ENCODE measurements around the gene DCDC2B.

Gene DCDC2B

DNA sequence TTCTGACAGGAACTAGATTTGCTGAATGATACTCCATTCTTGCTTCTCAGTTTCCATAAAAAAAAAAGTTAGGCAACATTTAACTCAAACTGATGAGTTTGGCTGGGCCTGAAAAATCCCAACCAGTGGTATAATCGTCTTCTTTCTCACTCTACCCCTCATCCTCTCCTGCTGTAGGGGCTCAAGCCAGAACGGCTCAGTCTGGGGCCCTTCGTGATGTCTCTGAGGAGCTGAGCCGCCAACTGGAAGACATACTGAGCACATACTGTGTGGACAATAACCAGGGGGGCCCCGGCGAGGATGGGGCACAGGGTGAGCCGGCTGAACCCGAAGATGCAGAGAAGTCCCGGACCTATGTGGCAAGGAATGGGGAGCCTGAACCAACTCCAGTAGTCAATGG is 27.8 kb upstream of the DCDC2B start:
- H3K4me3 ChIP-seq (ENCODE audit: low read depth, low read length): peak overlapping the region; percentile 72; the same call in 1 of the 2 replicates

DNA sequence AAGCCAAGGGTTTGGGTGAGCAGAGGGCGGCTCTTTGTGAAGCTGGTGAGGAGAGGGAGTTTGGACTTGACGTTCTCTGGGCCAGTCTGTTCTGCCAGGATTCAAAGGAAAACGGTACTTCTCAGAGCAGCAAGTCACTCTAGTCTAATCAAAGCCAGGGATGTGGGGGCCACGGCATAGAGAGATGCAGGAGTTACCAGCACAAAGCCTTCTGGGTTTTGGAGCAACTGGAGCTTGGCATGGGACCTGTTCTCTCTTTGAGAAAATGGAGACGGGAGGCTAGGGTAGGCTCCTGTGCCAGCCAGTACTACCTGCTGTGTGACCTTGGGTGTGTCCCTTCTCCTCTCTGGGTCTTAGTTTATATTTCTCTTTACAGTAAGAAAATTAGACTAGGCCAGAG is 27.3 kb upstream of the DCDC2B start:
- Histone ChIP-seq H3K4me3 (ENCODE audit: low read depth, low read length) (no peak overlapping the region), H3K9ac (ENCODE audit: low read depth, low read length) (no peak overlapping the region), H3K36me3 (ENCODE audit: control insufficient read depth, insufficient read depth, low read length) (peaks cover 52% of the 10 kb centered on the region), H3K9me3 (ENCODE audit: control insufficient read depth, insufficient read depth, low read length) (no peaks in the 10 kb centered on the region), H3K27me3 (ENCODE audit: control insufficient read depth, insufficient read depth, low read length) (no peaks in the 10 kb centered on the region), H3K27ac (ENCODE audit: low read depth, low read length) (no peak overlapping the region), H3K4me1 (ENCODE audit: control insufficient read depth, insufficient read depth, low read length) (peaks cover 19% of the 10 kb centered on the region)

More for the DNA sequence above, 27.8 kb upstream of the DCDC2B start:
- Histone ChIP-seq H3K9ac (ENCODE audit: low read depth, low read length) (no peak overlapping the region), H3K9me3 (ENCODE audit: control insufficient read depth, insufficient read depth, low read length) (no peaks in the 10 kb centered on the region), H3K27me3 (ENCODE audit: control insufficient read depth, insufficient read depth, low read length) (no peaks in the 10 kb centered on the region), H3K4me1 (ENCODE audit: control insufficient read depth, insufficient read depth, low read length) (peaks cover 19% of the 10 kb centered on the region), H3K27ac (ENCODE audit: low read depth, low read length) (no peak overlapping the region), H3K36me3 (ENCODE audit: control insufficient read depth, insufficient read depth, low read length) (peaks cover 47% of the 10 kb centered on the region)

DNA sequence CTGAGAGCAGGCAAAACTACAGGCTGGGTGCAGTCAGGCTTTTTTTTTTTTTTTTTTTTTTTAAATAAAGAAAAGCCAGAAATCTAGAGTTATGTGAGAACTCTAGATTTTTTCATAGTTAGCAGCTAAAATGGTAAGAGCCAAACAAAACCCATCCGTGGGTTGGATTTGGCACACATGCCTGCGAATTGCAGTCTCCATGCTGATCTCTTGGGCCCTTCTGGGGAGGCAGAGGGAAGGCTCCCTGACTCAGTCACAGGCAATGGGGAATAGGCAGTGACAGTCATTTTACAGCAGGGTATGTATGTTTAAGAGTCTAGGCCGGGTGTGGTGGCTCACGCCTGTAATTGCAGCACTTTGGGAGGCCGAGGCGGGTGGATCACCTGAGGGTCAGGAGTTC is 26.8 kb upstream of the DCDC2B start:
- no peaks in the 10 kb centered on the region for H3K27me3 ChIP-seq (ENCODE audit: control insufficient read depth, insufficient read depth, low read length)
- H3K9ac ChIP-seq (ENCODE audit: low read depth, low read length): no peak overlapping the region
- no peak overlapping the region for H3K4me3 ChIP-seq (ENCODE audit: low read depth, low read length)
- H3K4me1 ChIP-seq (ENCODE audit: control insufficient read depth, insufficient read depth, low read length): peaks cover 19% of the 10 kb centered on the region
- H3K36me3 ChIP-seq (ENCODE audit: control insufficient read depth, insufficient read depth, low read length): peaks cover 57% of the 10 kb centered on the region
- no peaks in the 10 kb centered on the region for H3K9me3 ChIP-seq (ENCODE audit: control insufficient read depth, insufficient read depth, low read length)
- no peak overlapping the region for H3K27ac ChIP-seq (ENCODE audit: low read depth, low read length)

DNA sequence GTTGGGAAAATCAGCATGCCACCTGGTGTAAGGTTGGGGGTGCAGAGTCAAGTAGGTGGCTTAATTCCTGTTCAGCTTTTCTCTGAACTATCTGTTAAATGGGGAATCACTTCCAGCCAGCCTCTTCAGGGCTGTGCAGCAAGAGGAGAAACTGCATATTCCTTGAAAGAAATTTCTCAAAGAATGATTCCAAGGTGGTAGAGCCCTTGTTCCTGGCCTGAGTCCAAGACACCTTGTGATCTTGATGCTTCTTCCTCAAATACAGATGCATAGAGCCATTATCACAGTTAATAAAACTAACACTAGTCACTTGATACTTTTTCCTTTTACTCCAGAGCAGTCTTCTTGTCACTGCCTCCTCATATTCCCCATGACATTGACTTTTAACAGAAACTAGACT is 24.2 kb upstream of the DCDC2B start:
- Histone ChIP-seq H3K27me3 (ENCODE audit: control insufficient read depth, insufficient read depth, low read length) (no peaks in the 10 kb centered on the region), H3K36me3 (ENCODE audit: control insufficient read depth, insufficient read depth, low read length) (peaks cover 82% of the 10 kb centered on the region), H3K9ac (ENCODE audit: low read depth, low read length) (no peak overlapping the region), H3K4me3 (ENCODE audit: low read depth, low read length) (no peak overlapping the region), H3K27ac (ENCODE audit: low read depth, low read length) (no peak overlapping the region), H3K4me1 (ENCODE audit: control insufficient read depth, insufficient read depth, low read length) (peaks cover 4% of the 10 kb centered on the region; the same call in 1 of the 2 replicates), H3K9me3 (ENCODE audit: control insufficient read depth, insufficient read depth, low read length) (no peaks in the 10 kb centered on the region)

DNA sequence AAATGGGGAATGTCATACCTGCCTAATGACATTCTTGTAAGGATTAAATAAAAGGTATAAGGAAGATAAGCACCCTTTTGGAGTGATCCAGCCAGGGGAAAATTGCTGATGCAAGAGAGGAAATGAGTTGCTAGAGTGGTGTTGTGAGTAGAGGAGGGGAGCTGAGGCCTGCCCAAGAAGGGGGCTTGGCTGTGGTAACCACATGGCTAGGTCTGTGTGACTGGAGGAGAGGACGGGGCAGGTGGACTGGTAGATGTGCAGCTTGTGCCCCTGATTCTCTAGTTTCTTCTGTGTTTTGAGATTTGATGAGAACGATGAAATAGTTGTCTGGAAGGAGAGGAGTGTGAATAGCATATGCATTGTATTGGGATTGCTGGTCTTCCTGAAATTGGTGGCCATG is 22.8 kb upstream of the DCDC2B start:
- no peak overlapping the region for H3K4me3 ChIP-seq (ENCODE audit: low read depth, low read length)
- H3K36me3 ChIP-seq (ENCODE audit: control insufficient read depth, insufficient read depth, low read length): peaks cover 91% of the 10 kb centered on the region
- H3K9me3 ChIP-seq (ENCODE audit: control insufficient read depth, insufficient read depth, low read length): no peaks in the 10 kb centered on the region
- H3K27me3 ChIP-seq (ENCODE audit: control insufficient read depth, insufficient read depth, low read length): no peaks in the 10 kb centered on the region
- H3K9ac ChIP-seq (ENCODE audit: low read depth, low read length): no peak overlapping the region
- H3K4me1 ChIP-seq (ENCODE audit: control insufficient read depth, insufficient read depth, low read length): no peaks in the 10 kb centered on the region
- H3K27ac ChIP-seq (ENCODE audit: low read depth, low read length): no peak overlapping the region

DNA sequence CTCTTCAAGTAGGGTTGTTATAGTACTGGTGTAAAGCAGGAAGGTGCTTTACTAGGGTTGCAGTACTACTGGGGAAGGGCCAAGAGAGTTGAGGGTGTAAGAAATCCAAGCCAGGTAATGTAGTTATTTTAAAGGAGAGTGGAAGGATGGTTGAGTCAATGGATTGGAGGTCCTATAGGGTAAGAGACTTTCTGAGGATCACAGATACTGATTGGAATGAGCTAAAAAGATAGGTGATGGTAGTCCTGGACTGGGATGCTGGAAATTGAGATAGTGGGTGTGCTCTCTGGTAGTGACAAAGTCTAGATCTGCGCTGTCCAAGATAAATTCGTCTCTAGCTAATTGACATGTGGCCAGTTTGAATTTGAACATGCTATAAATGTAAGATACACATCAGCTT is 22.4 kb upstream of the DCDC2B start:
- no peak overlapping the region for H3K27ac ChIP-seq (ENCODE audit: low read depth, low read length)
- H3K9ac ChIP-seq (ENCODE audit: low read depth, low read length): no peak overlapping the region; the same call in 1 of the 2 replicates
- no peak overlapping the region for H3K4me3 ChIP-seq (ENCODE audit: low read depth, low read length)
- H3K36me3 ChIP-seq (ENCODE audit: control insufficient read depth, insufficient read depth, low read length): peaks cover 91% of the 10 kb centered on the region
- H3K9me3 ChIP-seq (ENCODE audit: control insufficient read depth, insufficient read depth, low read length): no peaks in the 10 kb centered on the region
- no peaks in the 10 kb centered on the region for H3K27me3 ChIP-seq (ENCODE audit: control insufficient read depth, insufficient read depth, low read length)
- no peaks in the 10 kb centered on the region for H3K4me1 ChIP-seq (ENCODE audit: control insufficient read depth, insufficient read depth, low read length)

DNA sequence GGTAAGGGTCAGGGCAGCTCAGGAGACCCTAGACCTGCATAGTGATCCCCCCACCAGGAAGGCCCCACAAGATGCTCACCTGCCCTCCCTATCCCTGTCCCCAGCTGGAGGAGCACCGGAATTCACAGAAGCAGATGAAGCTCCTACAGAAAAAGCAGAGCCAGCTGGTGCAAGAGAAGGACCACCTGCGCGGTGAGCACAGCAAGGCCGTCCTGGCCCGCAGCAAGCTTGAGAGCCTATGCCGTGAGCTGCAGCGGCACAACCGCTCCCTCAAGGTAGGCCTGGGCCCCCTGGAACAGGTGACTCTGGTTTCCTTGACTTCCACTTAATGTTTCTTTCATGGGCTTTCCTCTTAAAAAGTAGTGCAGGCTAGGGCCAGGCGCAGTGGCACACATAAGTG is 21.0 kb upstream of the DCDC2B start:
- Histone ChIP-seq H3K27ac (ENCODE audit: low read depth, low read length) (no peak overlapping the region), H3K9ac (ENCODE audit: low read depth, low read length) (no peak overlapping the region), H3K36me3 (ENCODE audit: control insufficient read depth, insufficient read depth, low read length) (peaks cover 91% of the 10 kb centered on the region), H3K4me1 (ENCODE audit: control insufficient read depth, insufficient read depth, low read length) (no peaks in the 10 kb centered on the region), H3K27me3 (ENCODE audit: control insufficient read depth, insufficient read depth, low read length) (no peaks in the 10 kb centered on the region), H3K9me3 (ENCODE audit: control insufficient read depth, insufficient read depth, low read length) (no peaks in the 10 kb centered on the region), H3K4me3 (ENCODE audit: low read depth, low read length) (no peak overlapping the region)

DNA sequence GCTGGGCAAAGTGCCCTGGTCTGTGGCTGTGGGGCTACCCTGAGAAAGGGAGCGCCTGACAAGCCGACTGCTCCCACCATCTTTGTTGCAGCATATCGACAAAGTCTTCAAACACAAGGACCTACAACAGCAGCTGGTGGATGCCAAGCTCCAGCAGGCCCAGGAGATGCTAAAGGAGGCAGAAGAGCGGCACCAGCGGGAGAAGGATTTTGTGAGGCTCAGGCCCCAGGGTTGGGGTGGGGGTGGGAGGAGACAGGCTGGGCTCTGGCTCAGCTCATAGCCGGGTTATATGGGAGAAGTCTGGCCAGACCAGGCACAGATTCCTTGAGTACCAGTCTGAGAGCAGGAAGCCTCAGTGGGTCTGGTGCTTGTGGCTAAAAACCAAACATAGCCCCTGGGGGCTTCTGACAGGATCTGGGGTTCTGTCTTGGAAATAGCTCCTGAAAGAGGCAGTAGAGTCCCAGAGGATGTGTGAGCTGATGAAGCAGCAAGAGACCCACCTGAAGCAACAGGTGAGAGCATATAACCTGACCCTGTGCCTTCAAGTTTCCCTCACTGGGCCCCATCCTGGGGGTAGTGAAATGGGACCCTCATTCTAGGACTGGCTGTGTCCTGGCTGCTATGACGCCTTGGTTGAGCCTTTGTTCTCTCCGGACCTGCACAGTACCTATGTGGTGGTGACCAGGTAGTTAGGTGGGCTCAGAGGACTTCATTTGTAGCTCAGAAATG is 16.5 kb upstream of the DCDC2B start:
- Histone ChIP-seq H3K4me3 (ENCODE audit: low read depth, low read length) (no peak overlapping the region), H3K27me3 (ENCODE audit: control insufficient read depth, insufficient read depth, low read length) (no peaks in the 10 kb centered on the region), H3K27ac (ENCODE audit: low read depth, low read length) (no peak overlapping the region), H3K9me3 (ENCODE audit: control insufficient read depth, insufficient read depth, low read length) (no peaks in the 10 kb centered on the region), H3K4me1 (ENCODE audit: control insufficient read depth, insufficient read depth, low read length) (no peaks in the 10 kb centered on the region), H3K36me3 (ENCODE audit: control insufficient read depth, insufficient read depth, low read length) (peaks cover 100% of the 10 kb centered on the region), H3K9ac (ENCODE audit: low read depth, low read length) (no peak overlapping the region)

DNA sequence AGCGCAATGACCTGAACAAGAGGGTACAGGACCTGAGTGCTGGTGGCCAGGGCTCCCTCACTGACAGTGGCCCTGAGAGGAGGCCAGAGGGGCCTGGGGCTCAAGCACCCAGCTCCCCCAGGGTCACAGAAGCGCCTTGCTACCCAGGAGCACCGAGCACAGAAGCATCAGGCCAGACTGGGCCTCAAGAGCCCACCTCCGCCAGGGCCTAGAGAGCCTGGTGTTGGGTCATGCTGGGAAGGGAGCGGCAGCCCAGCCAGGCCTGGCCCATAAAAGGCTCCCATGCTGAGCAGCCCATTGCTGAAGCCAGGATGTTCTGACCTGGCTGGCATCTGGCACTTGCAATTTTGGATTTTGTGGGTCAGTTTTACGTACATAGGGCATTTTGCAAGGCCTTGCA is 13.9 kb upstream of the DCDC2B start:
- Histone ChIP-seq H3K4me1 (ENCODE audit: control insufficient read depth, insufficient read depth, low read length) (peaks cover 16% of the 10 kb centered on the region), H3K27me3 (ENCODE audit: control insufficient read depth, insufficient read depth, low read length) (no peaks in the 10 kb centered on the region), H3K9me3 (ENCODE audit: control insufficient read depth, insufficient read depth, low read length) (no peaks in the 10 kb centered on the region), H3K27ac (ENCODE audit: low read depth, low read length) (no peak overlapping the region), H3K4me3 (ENCODE audit: low read depth, low read length) (no peak overlapping the region), H3K9ac (ENCODE audit: low read depth, low read length) (no peak overlapping the region), H3K36me3 (ENCODE audit: control insufficient read depth, insufficient read depth, low read length) (peaks cover 85% of the 10 kb centered on the region)

DNA sequence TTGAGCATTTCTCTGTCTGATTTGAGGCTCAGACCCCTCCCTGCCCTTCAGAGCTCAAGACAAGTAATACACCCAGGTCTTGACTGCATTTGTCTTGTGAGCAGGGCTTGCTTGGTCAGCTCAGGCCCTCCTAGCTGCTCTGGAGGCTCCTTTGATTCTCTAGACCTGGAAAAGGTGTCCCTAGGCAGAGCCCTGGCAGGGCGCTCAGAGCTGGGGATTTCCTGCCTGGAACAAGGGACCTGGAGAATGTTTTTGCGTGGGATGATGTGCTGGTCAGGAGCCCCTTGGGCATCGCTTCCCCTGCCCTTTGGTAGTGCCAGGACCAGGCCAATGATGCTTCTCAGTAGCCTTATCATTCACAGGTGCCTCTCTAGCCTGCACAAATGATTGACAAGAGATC is 13.4 kb upstream of the DCDC2B start:
- no peaks in the 10 kb centered on the region for H3K9me3 ChIP-seq (ENCODE audit: control insufficient read depth, insufficient read depth, low read length)
- H3K4me1 ChIP-seq (ENCODE audit: control insufficient read depth, insufficient read depth, low read length): peaks cover 18% of the 10 kb centered on the region
- H3K27me3 ChIP-seq (ENCODE audit: control insufficient read depth, insufficient read depth, low read length): no peaks in the 10 kb centered on the region
- H3K27ac ChIP-seq (ENCODE audit: low read depth, low read length): no peak overlapping the region
- peaks cover 80% of the 10 kb centered on the region for H3K36me3 ChIP-seq (ENCODE audit: control insufficient read depth, insufficient read depth, low read length)
- H3K4me3 ChIP-seq (ENCODE audit: low read depth, low read length): no peak overlapping the region
- no peak overlapping the region for H3K9ac ChIP-seq (ENCODE audit: low read depth, low read length)

DNA sequence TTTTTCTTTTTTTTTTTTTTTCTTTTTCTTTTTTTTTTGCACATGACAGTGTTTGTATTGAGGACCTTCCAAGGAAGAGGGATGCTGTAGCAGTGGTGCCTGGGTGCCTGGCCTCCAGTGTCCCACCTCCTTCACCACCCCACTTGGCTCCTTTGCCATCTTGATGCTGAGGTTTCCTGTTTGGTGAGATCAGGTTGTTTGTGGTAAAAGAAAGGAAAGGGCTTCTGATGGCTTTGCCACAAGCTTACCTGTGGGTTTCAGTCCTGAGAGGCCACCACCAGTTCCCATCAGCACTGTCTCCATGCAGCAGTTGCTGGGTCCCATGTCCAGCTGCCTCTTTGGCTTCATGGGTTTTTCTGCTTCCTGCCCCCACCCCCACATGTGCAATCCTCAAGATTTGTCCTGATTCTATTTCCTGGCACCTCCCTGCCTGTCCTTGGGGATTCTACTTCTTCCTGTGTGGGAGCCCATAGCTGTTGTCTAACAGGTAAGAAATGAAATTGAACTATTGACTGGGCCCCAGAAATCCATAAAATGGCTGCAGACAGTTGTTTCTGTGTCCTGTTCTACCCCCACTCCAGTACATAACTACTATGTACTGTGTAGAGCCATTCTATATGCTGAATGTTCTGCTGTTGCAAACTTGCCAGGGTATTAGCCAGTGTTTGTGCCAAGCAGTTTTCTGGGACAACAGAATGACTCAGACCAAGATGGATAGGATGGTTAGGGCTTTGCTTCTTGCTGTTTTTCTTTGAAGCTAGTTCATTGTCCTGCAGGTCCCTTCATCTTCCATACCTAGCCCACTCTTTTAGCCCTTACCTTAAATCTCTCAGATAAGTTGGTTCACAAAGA is 12.7 kb upstream of the DCDC2B start:
- H3K4me3 ChIP-seq (ENCODE audit: low read depth, low read length): no peak overlapping the region
- no peak overlapping the region for H3K27ac ChIP-seq (ENCODE audit: low read depth, low read length)
- H3K36me3 ChIP-seq (ENCODE audit: control insufficient read depth, insufficient read depth, low read length): peaks cover 73% of the 10 kb centered on the region
- H3K9me3 ChIP-seq (ENCODE audit: control insufficient read depth, insufficient read depth, low read length): no peaks in the 10 kb centered on the region
- H3K4me1 ChIP-seq (ENCODE audit: control insufficient read depth, insufficient read depth, low read length): peaks cover 20% of the 10 kb centered on the region
- no peaks in the 10 kb centered on the region for H3K27me3 ChIP-seq (ENCODE audit: control insufficient read depth, insufficient read depth, low read length)
- no peak overlapping the region for H3K9ac ChIP-seq (ENCODE audit: low read depth, low read length)
